Esophagus muscularis mucosa (tissue), 4 donors: ENCODE data around the gene CACNB3. TPM values are rescaled to one million over a fixed set of nuclear protein-coding genes. Genes with fewer than 3 reads are reported as not detected.

Source experiments
- DNase-seq: peaks from one replicate; pipeline ENCODE4 v3.0.0-alpha.2; 2017; ENCODE audit errors: extremely low spot score
- H3K27ac ChIP-seq, 4 donors: fragments of 200-600 bp; sonication (generic); replicated peaks in 1 of 4; 1 replicate in 3 of 4; 2 replicates in 1 of 4; pipeline ENCODE4 v1.5.1; 2016 to 2019; ENCODE audit warnings: mild to moderate bottlenecking in 1 of 4
- H3K27me3 ChIP-seq, 4 donors: fragments of 200-600 bp; sonication (generic); one replicate each; pipeline versions ENCODE4 v1.5.1 to v1.6.0; 2016 to 2019
- H3K36me3 ChIP-seq, 4 donors: fragments of 200-600 bp; sonication (generic); one replicate each; pipeline ENCODE4 v1.5.1; 2016 to 2019
- H3K4me1 ChIP-seq, 4 donors: fragments of 200-600 bp; sonication (generic); one replicate each; pipeline ENCODE4 v1.5.1; 2016 to 2019
- H3K4me3 ChIP-seq, 4 donors: fragments of 200-600 bp; sonication (generic); 1 replicate in 2 of 4; 2 replicates in 2 of 4; pipeline ENCODE4 v1.5.1; 2016 to 2019; ENCODE audit warnings: mild to moderate bottlenecking in 4 of 4, moderate library complexity in 1 of 4
- H3K9me3 ChIP-seq, 4 donors: fragments of 200-600 bp; sonication (generic); 1 replicate in 3 of 4; 2 replicates in 1 of 4; pipeline ENCODE4 v1.5.1; 2016 to 2019
- EP300 ChIP-seq: sonication (generic); formaldehyde crosslinking; IDR thresholded peaks from one replicate; pipeline ENCODE4 v1.6.1; 2017; ENCODE audit warnings: antibody characterized with exemption
- POLR2A ChIP-seq: fragments of 450-650 bp; IDR thresholded peaks from one replicate; pipeline ENCODE4 v1.6.1; 2017; ENCODE audit warnings: antibody characterized with exemption, moderate library complexity, mild to moderate bottlenecking, low read depth
- POLR2AphosphoS5 ChIP-seq, 2 donors: sonication (generic); formaldehyde crosslinking; IDR thresholded peaks; one replicate each; pipeline ENCODE4 v1.6.1; 2017; ENCODE audit warnings: antibody characterized with exemption in 2 of 2
- WGBS: methylation state at CpG from one replicate; pipeline ENCODE4 v1.1.5; 2018; 5-methylcytosine and 5-hydroxymethylcytosine counted together
- intact Hi-C: fragments of 100-400 bp; cut with DNase I; formaldehyde crosslinking; loops from one replicate; pipeline ENCODE4 v1.15.1; 2023
- total RNA-seq, 4 donors: library from RNA; depleted of rRNA; stranded (reverse); fragments of >200 nt; gene quantifications; one replicate each; pipeline versions ENCODE4 v1.1.0 to v1.2.1, GENCODE V29; 2016
- TF ChIP-seq, protein P1 (sequence below), 3 experiments: fragments of 200-600 bp in 2 of 3; fragments of 450-650 bp in 1 of 3; sonication (generic) in 2 of 3; IDR thresholded peaks; one replicate each; pipeline ENCODE4 v1.5.1; 2017 to 2019; ENCODE audit warnings: antibody characterized with exemption in 3 of 3, mild to moderate bottlenecking in 2 of 3, moderate library complexity in 1 of 3

CACNB3 gene
- total RNA-seq, 4 donors from 2014 or later: 11.6 to 41.0 (median 28.4) TPM

DNA sequence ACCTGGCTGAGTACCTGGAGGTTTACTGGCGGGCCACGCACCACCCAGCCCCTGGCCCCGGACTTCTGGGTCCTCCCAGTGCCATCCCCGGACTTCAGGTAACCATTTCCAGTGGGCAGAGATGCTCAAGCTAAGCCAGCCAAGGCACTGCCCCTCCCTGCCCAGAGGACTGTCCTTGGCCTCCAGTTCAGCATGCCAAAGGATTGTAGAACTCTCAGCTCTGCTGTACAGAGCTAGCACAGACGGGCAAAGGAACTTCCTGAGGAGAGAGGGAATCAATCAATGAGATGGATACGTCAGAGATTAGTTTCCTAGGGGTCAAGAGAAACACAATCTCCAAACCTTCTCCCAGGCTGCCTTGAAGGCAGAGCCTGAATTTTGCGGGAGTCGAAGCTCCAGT lies 8.7 kb downstream of the CACNB3 start:
- no peak for TF ChIP-seq EP300
- TF ChIP-seq, protein P1, sequence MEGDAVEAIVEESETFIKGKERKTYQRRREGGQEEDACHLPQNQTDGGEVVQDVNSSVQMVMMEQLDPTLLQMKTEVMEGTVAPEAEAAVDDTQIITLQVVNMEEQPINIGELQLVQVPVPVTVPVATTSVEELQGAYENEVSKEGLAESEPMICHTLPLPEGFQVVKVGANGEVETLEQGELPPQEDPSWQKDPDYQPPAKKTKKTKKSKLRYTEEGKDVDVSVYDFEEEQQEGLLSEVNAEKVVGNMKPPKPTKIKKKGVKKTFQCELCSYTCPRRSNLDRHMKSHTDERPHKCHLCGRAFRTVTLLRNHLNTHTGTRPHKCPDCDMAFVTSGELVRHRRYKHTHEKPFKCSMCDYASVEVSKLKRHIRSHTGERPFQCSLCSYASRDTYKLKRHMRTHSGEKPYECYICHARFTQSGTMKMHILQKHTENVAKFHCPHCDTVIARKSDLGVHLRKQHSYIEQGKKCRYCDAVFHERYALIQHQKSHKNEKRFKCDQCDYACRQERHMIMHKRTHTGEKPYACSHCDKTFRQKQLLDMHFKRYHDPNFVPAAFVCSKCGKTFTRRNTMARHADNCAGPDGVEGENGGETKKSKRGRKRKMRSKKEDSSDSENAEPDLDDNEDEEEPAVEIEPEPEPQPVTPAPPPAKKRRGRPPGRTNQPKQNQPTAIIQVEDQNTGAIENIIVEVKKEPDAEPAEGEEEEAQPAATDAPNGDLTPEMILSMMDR (IDR thresholded peaks at IDR 0.05): no peak
- no peak for TF ChIP-seq POLR2AphosphoS5 (IDR thresholded peaks at IDR 0.05)
- TF ChIP-seq POLR2A: no peak
- no peak overlapping the region for H3K27ac ChIP-seq
- H3K27me3 ChIP-seq: no peaks in the 10 kb centered on the region
- WGBS: 57% methylated on average over 4 of the region's 8 CpGs
- H3K9me3 ChIP-seq: no peaks in the 10 kb centered on the region
- DNase-seq: no peak
- intact Hi-C loops: no loop called here
- peaks cover 48 to 93% (median 75%) of the 10 kb centered on the region in 4 donors for H3K36me3 ChIP-seq
- no peak overlapping the region for H3K4me3 ChIP-seq
- no peaks in the 10 kb centered on the region for H3K4me1 ChIP-seq

- intact Hi-C loops: no loop called here
- TF ChIP-seq POLR2A (no peak), POLR2AphosphoS5 (IDR thresholded peaks at IDR 0.05) (no peak), EP300 (no peak)
- TF ChIP-seq, protein P1 (IDR thresholded peaks at IDR 0.05): no peak
- no peak overlapping the region for H3K4me3 ChIP-seq
- 100% methylated on average over 3 of the region's 17 CpGs for WGBS
- no peaks in the 10 kb centered on the region for H3K9me3 ChIP-seq
- no peaks in the 10 kb centered on the region for H3K27me3 ChIP-seq
- H3K36me3 ChIP-seq: peaks cover 54 to 98% (median 81%) of the 10 kb centered on the region in 4 donors
- no peak overlapping the region for H3K27ac ChIP-seq
- no peak for DNase-seq
- H3K4me1 ChIP-seq: no peaks in the 10 kb centered on the region
Observed at GRCh38 chr12:48827513-48828096, 9.3 kb downstream of the CACNB3 start.

- Histone ChIP-seq H3K9me3 (no peaks in the 10 kb centered on the region), H3K27me3 (no peaks in the 10 kb centered on the region), H3K4me1 (no peaks in the 10 kb centered on the region), H3K36me3 (peaks cover 60 to 100% (median 87%) of the 10 kb centered on the region in 4 donors), H3K27ac (no peak overlapping the region), H3K4me3 (no peak overlapping the region)
- no CpG with 5 or more reads among the region's 2 CpGs for WGBS
- intact Hi-C loops: no loop called here
- DNase-seq: no peak
- no peak for TF ChIP-seq POLR2A
- TF ChIP-seq EP300: no peak
- TF ChIP-seq POLR2AphosphoS5 (IDR thresholded peaks at IDR 0.05): no peak
- TF ChIP-seq, protein P1 (IDR thresholded peaks at IDR 0.05): no peak
Observed at GRCh38 chr12:48828293-48828692, 10.0 kb downstream of the CACNB3 start.

- no peaks in the 10 kb centered on the region for H3K9me3 ChIP-seq
- no peaks in the 10 kb centered on the region for H3K27me3 ChIP-seq
- H3K36me3 ChIP-seq: peaks cover 65 to 100% (median 88%) of the 10 kb centered on the region in 4 donors
- 80% methylated on average over 10 of the region's 16 CpGs for WGBS
- no peak overlapping the region for H3K4me3 ChIP-seq
- no peak for DNase-seq
- no peaks in the 10 kb centered on the region for H3K4me1 ChIP-seq
- intact Hi-C loops: no loop called here
- TF ChIP-seq EP300 (no peak), POLR2A (no peak), POLR2AphosphoS5 (IDR thresholded peaks at IDR 0.05) (no peak)
- TF ChIP-seq, protein P1 (IDR thresholded peaks at IDR 0.05): no peak
- H3K27ac ChIP-seq: no peak overlapping the region
Observed at GRCh38 chr12:48828841-48829575, 10.7 kb downstream of the CACNB3 start.
